ENCODE results near the gene IFT43. TPM values are rescaled to one million over a fixed set of nuclear protein-coding genes. Genes with fewer than 3 reads are reported as not detected.
A peak's percentile ranks its signal among the peaks of the same experiment; 100 is the strongest.

Gene IFT43
- total and polyA plus RNA-seq, 9 of the 15 experiments (the other 6 are each of a cell fraction or from before 2014, with no cell fraction given) = 4.9 to 12.8 (median 8.0) TPM

DNA sequence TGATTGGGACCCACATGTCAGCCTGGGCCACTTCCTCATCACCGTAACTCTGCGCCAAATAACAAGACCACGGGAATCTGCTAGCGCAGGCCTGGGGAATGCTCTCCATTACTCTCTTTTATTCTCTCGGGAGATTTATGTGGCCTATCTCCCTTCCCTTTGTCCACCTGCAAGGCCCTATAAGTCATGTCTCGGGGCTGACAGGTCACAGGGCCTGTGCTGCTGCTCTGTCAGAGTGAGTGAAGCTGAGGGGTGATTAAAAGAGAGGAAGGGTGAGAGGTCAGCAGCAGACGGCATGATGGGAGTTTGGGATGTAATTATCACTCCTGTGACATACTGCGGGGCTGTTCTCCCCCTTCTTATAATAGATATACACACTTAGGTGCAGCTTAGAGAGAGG lies 139.9 kb downstream of the IFT43 start (continued):
- TF ChIP-seq, protein P1, sequence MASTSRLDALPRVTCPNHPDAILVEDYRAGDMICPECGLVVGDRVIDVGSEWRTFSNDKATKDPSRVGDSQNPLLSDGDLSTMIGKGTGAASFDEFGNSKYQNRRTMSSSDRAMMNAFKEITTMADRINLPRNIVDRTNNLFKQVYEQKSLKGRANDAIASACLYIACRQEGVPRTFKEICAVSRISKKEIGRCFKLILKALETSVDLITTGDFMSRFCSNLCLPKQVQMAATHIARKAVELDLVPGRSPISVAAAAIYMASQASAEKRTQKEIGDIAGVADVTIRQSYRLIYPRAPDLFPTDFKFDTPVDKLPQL (IDR thresholded peaks at IDR 0.05; ENCODE audit: extremely low read depth, insufficient read length) = no peak
- TF ChIP-seq ZNF324 (CRISPR knock-in tag; IDR thresholded peaks at IDR 0.05) (no peak), HES1 (IDR thresholded peaks at IDR 0.05; ENCODE audit: low read depth) (no peak)
- TF ChIP-seq, protein P2, sequence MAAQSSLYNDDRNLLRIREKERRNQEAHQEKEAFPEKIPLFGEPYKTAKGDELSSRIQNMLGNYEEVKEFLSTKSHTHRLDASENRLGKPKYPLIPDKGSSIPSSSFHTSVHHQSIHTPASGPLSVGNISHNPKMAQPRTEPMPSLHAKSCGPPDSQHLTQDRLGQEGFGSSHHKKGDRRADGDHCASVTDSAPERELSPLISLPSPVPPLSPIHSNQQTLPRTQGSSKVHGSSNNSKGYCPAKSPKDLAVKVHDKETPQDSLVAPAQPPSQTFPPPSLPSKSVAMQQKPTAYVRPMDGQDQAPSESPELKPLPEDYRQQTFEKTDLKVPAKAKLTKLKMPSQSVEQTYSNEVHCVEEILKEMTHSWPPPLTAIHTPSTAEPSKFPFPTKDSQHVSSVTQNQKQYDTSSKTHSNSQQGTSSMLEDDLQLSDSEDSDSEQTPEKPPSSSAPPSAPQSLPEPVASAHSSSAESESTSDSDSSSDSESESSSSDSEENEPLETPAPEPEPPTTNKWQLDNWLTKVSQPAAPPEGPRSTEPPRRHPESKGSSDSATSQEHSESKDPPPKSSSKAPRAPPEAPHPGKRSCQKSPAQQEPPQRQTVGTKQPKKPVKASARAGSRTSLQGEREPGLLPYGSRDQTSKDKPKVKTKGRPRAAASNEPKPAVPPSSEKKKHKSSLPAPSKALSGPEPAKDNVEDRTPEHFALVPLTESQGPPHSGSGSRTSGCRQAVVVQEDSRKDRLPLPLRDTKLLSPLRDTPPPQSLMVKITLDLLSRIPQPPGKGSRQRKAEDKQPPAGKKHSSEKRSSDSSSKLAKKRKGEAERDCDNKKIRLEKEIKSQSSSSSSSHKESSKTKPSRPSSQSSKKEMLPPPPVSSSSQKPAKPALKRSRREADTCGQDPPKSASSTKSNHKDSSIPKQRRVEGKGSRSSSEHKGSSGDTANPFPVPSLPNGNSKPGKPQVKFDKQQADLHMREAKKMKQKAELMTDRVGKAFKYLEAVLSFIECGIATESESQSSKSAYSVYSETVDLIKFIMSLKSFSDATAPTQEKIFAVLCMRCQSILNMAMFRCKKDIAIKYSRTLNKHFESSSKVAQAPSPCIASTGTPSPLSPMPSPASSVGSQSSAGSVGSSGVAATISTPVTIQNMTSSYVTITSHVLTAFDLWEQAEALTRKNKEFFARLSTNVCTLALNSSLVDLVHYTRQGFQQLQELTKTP (IDR thresholded peaks at IDR 0.05; ENCODE audit: low read depth in 1 of 2, partially characterized antibody in 2 of 2) = no peak
- TF ChIP-seq, protein P3, sequence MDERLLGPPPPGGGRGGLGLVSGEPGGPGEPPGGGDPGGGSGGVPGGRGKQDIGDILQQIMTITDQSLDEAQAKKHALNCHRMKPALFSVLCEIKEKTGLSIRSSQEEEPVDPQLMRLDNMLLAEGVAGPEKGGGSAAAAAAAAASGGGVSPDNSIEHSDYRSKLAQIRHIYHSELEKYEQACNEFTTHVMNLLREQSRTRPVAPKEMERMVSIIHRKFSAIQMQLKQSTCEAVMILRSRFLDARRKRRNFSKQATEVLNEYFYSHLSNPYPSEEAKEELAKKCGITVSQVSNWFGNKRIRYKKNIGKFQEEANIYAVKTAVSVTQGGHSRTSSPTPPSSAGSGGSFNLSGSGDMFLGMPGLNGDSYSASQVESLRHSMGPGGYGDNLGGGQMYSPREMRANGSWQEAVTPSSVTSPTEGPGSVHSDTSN (CRISPR knock-in tag; IDR thresholded peaks at IDR 0.05; ENCODE audit: low read depth) = no peak
- TF ChIP-seq, protein P3 (tag; conservative IDR thresholded peaks at IDR 0.05; ENCODE audit: low read depth) = peak; percentile 83

Measured in K562 (cell line).